ENCODE data around the gene MAB21L4.

The MAB21L4 gene

GRCh38 chr2:240922982-240923537, 27.1 kb upstream of the MAB21L4 start:
- peak; percentile 31 for DNase-seq

DNA sequence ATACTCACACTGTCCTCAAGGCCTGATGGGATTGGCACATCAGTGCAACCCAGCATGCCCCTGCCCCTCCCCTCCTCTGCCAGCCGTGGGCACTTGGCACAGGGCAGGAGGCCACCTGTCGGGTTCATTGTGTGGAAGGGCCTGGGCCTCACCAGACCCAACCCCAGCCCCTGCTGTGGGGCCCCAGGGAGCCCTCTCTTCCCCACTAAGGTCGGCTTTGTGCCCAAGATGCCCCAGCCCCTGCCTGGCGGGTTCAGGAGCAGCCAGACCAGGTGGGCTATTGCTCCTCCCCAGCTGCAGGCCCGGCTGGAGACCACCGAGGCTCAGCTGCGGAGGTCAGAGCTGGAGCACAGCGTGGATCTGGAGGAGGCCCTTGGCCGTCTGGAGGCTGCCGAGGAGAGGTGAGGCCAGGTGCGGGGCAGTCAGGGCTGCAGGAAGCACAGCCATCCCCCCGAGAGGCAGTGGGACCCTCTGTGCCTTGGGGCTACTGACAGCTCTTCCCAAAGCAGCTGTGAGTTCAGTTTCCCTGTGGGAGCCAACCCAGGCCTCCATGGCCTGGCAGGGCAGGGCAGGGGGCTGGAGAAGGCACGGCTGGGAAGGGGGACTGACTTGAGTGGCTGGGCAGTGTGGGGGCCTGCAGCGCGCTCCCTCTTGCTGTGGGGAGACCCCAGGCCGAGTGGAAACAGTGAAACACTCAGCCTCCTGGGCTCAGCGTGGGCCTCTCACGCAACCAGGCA, 26.5 kb upstream of the MAB21L4 start:
- peak; percentile 1 for DNase-seq

GRCh38 chr2:240921995-240922244, 26.0 kb upstream of the MAB21L4 start:
- peak; percentile 1 for DNase-seq

DNA sequence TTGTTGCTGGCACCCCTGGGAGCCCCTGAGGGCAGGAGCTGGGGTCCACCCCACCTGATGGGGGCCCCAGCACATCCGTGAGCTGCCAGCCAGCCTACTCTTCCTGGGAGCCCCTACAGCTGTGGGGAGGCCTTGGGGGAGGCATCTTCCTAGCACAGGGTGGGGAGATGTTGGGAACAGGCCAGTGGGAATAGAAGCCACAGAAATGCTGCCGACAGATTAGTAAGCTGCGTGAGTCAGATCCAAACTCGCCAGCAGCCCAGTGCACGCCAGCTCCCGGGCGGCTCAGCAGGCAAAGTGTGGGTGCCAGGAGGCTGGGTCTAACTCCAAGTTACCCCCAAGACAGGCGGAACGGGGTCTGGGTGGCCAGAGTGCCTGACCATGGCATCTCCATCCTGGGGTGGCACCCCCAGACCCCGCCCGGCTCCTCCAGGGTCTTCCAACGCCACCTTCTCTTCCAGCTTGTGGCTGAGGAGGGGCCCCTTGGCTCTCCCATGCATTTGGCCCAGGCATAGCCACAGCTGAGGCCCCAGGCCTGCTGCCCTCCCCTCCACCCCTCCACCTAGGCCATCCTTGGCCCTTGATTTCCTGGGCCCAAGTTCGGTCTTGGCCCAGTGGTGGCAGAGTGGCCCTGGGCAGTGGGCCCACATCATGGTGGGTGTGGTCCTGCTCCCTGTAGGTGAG, 25.5 kb upstream of the MAB21L4 start:
- DNase-seq: peak; percentile 2

DNA sequence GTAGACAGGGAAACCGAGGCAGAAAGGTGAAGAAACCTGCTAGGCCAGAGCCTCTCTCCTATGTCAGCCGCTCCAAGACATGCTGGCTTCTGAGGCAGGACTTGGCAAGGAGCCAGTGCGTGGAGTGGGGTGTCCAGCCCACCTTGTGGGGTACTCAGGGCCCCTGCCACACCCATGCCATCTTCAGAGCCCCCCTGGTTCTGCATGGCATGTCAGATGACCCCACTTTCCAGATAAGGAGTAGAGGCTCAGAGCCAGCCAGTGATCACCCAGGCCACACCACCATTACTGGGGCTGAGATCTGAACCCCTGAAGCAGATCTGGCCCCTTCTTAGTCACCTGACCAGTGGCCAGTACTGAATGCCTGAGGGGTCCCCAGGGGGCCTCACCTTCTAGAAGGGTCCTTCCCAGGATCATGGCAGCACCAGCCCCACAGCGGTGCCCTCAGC, 24.9 kb upstream of the MAB21L4 start:
- DNase-seq: peak; percentile 0

DNA sequence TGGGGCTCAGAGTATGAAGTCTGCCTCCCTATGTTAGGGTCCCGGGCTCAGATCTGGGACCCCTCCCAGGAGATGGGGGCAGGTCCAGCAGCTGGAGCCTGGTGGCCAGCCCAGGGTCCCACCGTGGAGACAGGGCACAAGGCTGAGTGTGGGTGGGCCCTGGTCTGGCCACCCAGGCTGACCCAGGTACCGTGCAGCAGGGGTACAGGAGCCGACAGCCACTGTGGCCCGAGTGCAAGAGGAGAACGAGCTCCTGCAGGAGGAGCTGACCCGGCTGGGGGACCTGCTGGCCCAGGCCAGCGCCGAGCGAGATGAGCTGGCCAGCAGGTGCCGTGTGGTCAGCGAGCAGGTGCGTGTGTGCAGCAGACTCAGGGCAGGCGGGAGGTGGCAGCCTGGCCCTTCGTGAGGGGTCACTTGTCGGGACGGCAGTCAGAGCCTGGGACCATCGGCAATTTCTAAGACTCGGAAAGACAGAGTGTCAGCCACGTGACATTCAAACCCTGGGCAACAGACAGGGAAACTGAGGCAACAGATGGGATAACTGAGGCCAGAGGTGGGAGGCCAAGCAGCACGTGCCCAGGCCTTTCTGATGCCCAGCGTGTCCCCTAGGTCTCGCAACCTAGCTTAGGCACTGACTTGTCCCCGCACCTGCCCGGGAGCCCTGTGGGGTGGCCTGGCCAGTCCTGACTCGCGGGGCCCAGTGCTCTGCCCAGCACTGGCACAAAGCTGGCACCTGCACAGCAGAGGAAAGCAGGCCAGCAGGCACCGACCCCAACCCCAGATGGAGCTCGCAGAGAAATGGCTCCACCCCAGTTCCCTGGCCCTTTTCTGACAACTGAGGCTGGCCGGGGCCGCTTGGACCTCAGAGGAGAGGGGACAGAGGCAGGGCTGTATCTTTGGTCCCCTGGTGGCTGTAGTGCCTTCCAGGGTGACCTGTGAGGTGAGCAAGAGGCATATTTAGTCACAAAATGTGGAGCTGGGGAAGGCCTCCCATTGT, 24.1 kb upstream of the MAB21L4 start:
- DNase-seq: peak; percentile 3

DNA sequence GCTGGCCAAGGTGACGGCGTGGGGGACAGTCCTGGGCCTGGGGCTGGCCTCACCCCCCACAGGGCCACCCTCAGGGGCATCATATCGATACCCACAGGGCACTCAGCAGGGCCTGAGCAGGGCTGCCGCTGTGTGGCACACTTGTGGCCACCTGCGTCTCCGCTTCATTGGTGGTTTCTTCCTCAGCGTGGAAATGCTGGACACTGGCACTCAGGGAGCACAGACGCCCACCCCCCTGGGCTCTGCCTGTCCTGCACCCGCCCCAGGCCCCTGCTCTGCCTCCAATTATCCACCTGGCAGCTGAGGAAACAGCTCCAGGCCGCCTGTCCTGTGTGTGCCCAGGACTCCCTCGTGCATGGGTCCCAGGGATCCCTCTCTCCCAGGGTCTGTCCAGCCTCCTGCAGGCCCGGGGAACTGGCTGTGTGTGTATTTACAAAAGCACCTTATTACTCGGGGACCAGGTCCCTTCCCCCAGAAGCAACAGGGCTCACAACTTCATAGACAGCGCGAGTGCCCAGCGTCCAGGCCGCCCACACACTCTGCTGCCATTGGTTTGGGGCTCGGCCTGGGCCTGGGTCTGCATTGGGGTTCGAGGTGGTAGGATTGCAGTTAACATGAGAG, 23.3 kb upstream of the MAB21L4 start:
- DNase-seq: peak; percentile 11

DNA sequence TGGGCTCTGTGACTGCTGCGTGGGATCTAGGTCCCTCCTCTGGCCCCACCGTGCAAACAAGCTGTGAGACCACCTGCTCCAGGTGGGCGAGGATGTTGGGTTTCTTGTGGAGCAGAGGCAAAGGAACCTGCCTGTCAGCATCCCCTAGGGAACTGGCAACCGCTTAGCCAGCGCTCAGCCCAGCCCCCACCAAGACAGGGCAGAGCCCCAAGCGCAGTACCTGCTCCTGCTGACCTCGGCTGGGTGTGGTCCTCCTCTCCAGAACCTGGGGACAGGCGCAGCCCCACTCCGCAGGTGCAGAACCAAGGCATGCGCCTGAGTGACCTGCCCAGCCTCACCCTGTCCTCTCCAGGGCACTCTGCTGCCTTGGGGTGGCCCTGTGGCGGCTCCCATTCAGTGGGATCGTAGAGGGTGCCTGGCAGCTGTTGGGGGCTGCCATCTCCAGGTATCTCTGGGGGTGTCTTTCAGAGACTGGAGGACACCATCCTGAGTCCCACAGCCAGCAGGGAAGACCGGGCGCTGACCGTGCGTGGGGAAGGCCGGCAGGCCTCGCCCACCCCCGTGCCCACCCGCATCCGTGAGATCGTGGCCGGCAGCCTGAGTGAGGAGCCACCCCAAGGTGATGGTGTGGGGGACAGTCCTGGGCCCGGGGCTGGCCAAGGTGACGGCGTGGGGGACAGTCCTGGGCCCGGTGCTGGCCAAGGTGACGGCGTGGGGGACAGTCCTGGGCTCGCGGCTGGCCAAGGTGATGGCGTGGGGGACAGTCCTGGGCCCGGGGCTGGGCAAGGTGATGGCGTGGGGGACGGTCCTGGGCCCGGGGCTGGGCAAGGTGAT, 22.5 kb upstream of the MAB21L4 start:
- no peak for DNase-seq

GRCh38 chr2:240917684-240918257, 21.8 kb upstream of the MAB21L4 start:
- DNase-seq: no peak

GRCh38 chr2:240917009-240917683, 21.2 kb upstream of the MAB21L4 start:
- peak; percentile 72 for DNase-seq

GRCh38 chr2:240916571-240917008, 20.6 kb upstream of the MAB21L4 start:
- DNase-seq: peak; percentile 73

DNA sequence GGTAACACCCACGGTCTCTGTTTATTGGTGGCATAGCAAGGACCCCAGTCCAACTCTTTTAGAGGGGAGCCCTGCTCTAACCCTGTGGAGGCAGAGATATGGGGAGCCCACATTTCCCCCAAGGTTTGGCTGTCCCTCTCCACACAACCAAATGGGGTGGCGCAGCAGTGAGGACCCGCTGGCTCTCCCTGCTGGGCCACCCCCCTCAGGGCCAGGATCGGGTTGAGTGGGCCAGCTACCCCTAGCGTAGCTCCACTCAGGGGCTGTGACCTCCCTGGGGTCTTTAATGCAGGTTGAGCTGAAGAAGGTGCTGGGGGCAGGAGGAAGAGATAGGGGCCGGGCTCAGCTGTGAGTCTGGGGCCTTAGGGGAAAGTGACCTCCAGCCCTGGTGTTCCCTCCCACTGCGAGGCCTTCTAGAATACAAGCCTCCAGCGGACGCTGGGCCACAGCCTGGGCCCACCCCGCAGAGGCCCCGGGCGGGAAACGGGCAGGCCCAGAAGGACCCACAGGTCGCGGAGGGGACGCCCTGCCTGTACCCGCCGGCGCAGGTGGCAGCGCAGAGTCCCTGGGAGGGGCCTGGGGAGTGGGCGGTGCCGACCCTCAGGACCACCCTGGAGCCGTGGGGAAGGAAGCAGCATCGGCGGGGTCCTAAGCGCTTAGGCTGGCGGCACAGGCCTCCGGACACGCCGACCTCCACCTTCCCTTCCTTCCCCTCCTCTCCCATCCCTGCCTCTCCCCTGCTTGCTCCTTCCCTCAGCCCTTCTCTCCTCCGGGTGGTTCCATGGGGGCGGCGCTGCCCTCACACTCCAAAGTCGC, 19.8 kb upstream of the MAB21L4 start:
- peak; percentile 81 for DNase-seq

- no peak for DNase-seq
Observed at GRCh38 chr2:240914645-240915525, 18.9 kb upstream of the MAB21L4 start.

DNA sequence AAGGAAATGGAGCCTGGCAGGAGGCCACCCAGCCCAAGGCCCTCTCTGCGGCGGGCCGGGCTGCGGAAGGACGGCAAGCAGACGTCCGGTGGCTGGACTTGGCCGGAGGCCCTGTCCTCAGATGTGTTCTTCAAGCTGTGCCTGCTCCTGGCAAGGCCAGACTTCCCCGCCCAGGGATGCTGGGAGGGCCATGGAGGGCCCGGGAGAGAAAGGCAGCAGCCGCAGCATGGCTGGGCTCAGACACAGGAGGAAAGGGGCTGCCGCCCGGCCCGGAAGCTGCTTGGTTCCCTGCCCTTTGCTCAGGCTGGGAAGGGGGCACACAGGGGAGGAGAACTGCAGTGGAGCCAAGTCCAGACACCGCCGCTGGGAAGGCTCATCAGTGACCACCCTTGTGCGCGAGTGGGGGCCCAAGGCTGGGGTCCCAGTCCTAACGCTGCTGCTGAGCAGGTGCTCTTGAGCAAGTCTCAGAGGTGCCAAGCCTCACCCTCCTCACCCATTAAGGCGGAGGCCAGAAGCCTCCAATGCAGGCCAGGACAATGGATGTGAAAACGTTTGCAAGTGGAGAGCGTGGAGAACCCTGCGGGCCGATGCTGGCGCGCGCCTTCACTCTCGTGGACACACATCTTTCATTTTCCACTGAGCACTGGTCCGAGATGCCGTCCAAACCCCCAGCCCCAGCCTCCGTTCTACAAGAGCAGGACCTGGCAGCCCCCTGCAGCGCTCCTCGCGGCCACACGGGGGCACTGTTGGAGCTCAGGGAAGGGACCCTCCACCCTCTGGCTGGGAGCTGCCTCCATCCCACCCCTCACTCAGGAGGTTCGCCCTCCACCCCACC, 18.1 kb upstream of the MAB21L4 start:
- DNase-seq: peak; percentile 88

DNA sequence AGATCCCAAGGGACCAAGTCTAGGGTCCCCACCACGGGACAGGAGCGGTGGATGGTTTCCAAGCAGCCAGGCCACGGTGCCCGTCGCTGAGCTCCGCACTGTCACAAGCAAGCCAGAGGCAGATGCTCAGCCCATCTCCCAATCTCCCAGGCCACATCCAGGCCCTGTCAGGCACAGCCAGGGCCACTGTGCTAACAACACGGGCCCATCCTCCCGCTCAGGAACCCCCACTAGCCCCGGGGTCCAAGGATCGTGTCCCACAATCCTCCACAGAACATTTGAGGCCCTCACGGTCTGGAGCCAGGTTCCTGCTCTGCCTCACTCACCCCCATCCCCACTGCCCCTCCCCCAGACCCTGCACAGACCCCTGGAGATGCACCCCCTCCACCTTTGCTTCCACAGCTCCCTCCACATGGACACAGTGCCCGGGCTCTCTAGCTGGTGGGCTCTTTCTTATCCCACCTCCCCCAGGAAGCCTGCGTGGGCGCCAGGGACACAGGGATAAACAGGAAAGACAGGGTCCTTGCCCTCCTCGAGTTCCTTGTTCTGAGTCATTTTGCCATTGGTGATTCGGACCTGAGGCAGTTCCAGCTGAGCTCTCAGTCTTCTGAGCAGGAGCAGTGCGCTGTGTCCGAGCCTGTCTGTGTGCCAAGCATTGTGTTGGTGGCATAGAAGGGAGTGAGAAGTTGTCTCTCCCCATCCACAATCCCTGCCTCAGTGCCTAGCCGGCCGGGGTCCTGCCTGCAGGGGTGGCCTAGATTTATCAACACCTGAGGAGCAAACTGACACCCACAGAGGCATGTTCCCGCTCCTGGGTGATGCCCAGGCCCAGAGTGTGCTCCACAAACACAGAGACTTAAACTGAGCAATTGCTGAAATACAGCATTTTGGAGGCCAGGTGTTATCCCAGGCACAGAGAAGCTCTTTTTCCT, 17.2 kb upstream of the MAB21L4 start:
- DNase-seq: no peak

GRCh38 chr2:240911641-240912265, 15.8 kb upstream of the MAB21L4 start:
- no peak for DNase-seq
